Activated naive CD8-positive, alpha-beta T cell treated with anti-CD3 and anti-CD28 coated beads, Interleukin-2, amount 10 ng/mL, durations not matched to agents 7 days and 5 days (primary cell): ENCODE measurements around the gene GTF2H2. TPM values are rescaled to one million over a fixed set of nuclear protein-coding genes. Genes with fewer than 3 reads are reported as not detected.
"Not testable (repeated sequence)": the region's sequence is repeated elsewhere in the genome, so short reads cannot be mapped to it uniquely, and the experiment has no call there.

ENCODE experiments used
- ATAC-seq: fragments of 150-1000 bp; cut with Tn5 transposase; one replicate; pipeline ENCODE4 v1.10.0; 2021; ENCODE audit warnings: low read depth, moderate library complexity
- POLR2A ChIA-PET: fragments of 350-600 bp; sonication (Branson Sonifier 250); formaldehyde crosslinking; loops from one replicate; lab custom pipeline; 2021; ENCODE audit warnings: antibody characterized with exemption; lab: Charles Lee
- DNase-seq: peaks from one replicate; pipeline ENCODE4 v3.0.0; 2021
- H3K27ac Mint-ChIP-seq: one replicate; pipeline ENCODE4 v1.8.0; 2022; ENCODE audit warnings: mild to moderate bottlenecking, mixed read lengths
- H3K27me3 Mint-ChIP-seq: one replicate; pipeline ENCODE4 v1.8.0; 2022; ENCODE audit warnings: mild to moderate bottlenecking, moderate library complexity, mixed read lengths
- H3K36me3 Mint-ChIP-seq: one replicate; pipeline ENCODE4 v1.8.0; 2021; ENCODE audit warnings: mild to moderate bottlenecking, mixed read lengths
- H3K4me1 Mint-ChIP-seq: one replicate; pipeline ENCODE4 v1.8.0; 2021; ENCODE audit warnings: mixed read lengths
- H3K4me3 Mint-ChIP-seq: one replicate; pipeline ENCODE4 v1.8.0; 2022; ENCODE audit warnings: mild to moderate bottlenecking, moderate library complexity, mixed read lengths
- H3K9me3 Mint-ChIP-seq: one replicate; pipeline ENCODE4 v1.8.0; 2021; ENCODE audit warnings: mixed read lengths
- total RNA-seq, 2 experiments: library from RNA; stranded (reverse); gene quantifications; one replicate each; pipeline ENCODE4 v1.2.3, GENCODE V29; 2021

GTF2H2 gene
- total RNA-seq, 2 experiments from 2014 or later, result 26.9 to 28.7 TPM

DNA sequence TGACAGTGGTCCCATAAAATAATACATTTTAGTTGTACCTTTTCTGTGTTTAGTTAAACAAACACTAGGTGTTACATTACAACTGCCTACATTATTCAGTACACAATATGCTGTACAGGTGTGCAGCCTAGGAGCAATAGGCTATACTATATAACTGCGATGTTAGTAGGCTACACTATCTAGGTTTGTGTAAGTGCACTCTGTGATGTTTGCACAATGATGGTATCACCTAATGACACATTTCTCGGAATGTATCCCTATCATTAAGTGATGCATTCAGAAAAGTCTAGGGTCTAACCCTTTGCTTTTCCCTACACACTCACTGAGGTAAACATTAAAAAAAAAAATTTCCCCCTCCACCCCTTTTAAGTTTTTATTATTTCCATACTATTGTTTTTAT is 22.7 kb downstream of the GTF2H2 start:
- DNase-seq, H3K36me3 Mint-ChIP-seq, H3K9me3 Mint-ChIP-seq, ATAC-seq, H3K4me1 Mint-ChIP-seq, POLR2A ChIA-PET, H3K27ac Mint-ChIP-seq, H3K27me3 Mint-ChIP-seq, H3K4me3 Mint-ChIP-seq: not testable (repeated sequence)

DNA sequence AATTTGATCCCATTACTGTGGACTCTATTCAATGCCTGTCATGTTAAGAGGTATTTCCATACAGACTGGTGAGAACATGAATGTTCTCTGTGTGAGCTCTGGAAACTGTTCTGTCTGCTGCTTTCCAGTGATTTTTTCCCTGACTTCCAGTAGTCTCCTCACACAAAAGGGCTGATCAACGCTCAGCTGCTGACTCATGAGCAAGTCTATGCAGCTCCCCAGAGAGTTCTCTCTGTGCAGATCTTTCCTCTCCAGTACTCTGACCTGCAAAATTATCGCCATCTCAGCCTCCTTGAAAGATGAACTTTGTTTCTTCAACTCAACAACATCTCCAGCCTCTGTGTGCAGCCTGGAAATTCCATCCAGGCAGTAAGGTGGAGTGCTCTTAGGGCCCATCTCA is 23.3 kb downstream of the GTF2H2 start:
- H3K27me3 Mint-ChIP-seq, POLR2A ChIA-PET, ATAC-seq, H3K36me3 Mint-ChIP-seq, H3K27ac Mint-ChIP-seq, H3K4me1 Mint-ChIP-seq, H3K4me3 Mint-ChIP-seq, H3K9me3 Mint-ChIP-seq, DNase-seq: not testable (repeated sequence)

DNA sequence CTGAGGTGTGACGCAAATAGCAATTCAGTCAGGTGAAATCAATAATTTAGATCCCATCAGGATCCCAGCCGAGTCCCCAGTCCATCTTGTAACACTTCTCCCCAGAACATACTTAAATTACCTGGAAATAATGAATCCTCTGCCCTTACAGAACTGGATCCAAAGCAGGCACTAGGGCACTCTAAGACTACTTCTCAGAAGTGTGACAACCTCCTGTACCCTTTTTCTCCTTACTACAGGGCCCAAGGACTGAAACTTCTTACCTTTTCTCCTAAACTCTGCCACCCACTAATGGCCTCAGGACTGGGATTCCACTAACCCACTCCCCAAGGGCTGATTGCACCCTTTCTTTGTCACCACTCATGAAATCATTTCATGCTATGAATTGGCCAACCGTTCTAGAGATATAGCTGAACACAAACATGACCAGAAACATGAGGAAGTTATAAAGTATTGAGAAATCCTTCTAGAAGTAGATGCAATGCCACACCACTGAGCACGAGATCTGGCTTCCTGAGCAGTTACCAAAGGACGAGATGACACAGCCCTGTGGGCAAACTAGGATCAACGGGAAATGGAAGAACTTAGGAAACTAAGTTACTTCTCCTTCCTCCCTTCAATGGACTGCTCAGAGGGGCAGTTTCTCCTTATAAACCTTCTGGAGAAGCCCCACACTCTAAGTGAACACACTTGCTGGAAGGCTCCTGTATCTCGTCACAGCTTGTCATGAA is 36.3 kb downstream of the GTF2H2 start:
- DNase-seq, POLR2A ChIA-PET, H3K36me3 Mint-ChIP-seq, H3K27ac Mint-ChIP-seq, H3K9me3 Mint-ChIP-seq, ATAC-seq, H3K4me1 Mint-ChIP-seq, H3K27me3 Mint-ChIP-seq, H3K4me3 Mint-ChIP-seq: not testable (repeated sequence)

- H3K27ac Mint-ChIP-seq, H3K4me3 Mint-ChIP-seq, H3K9me3 Mint-ChIP-seq, H3K36me3 Mint-ChIP-seq, POLR2A ChIA-PET, ATAC-seq, DNase-seq, H3K4me1 Mint-ChIP-seq, H3K27me3 Mint-ChIP-seq: not testable (repeated sequence)
Observed at GRCh38 chr5:71025289-71025953, 42.1 kb downstream of the GTF2H2 start, which contains the start of gene NAIP. Gene NAIP, minus strand, starts transcription at chr5:71025339. Its CDS starts 12,424 bp downstream, at chr5:71012915.

DNA sequence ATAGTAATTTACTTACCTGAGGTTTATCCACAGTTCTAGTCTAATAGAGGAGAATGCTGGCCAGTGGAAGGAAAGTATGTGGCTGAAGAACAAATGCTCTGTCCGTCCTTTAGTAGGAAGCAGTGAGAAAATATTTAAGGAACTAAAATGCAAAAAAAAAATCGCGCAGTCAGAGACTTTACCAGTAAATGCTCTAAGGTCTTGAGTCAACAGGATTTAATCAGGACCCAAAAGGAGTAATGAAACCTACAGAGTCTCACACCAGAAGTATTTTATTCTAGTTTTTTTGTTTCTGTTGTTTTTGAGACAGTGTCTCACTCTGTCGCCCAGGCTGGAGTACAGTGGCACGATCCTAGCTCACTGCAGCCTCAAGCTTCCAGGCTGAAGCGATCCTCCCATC is 46.8 kb downstream of the GTF2H2 start:
- H3K4me3 Mint-ChIP-seq, H3K27me3 Mint-ChIP-seq, H3K36me3 Mint-ChIP-seq, POLR2A ChIA-PET, DNase-seq, H3K27ac Mint-ChIP-seq, H3K4me1 Mint-ChIP-seq, H3K9me3 Mint-ChIP-seq, ATAC-seq: not testable (repeated sequence)

- H3K4me1 Mint-ChIP-seq, POLR2A ChIA-PET, H3K27me3 Mint-ChIP-seq, H3K36me3 Mint-ChIP-seq, H3K9me3 Mint-ChIP-seq, H3K27ac Mint-ChIP-seq, DNase-seq, H3K4me3 Mint-ChIP-seq, ATAC-seq: not testable (repeated sequence)
Observed at GRCh38 chr5:71018376-71019005, 49.0 kb downstream of the GTF2H2 start.

DNA sequence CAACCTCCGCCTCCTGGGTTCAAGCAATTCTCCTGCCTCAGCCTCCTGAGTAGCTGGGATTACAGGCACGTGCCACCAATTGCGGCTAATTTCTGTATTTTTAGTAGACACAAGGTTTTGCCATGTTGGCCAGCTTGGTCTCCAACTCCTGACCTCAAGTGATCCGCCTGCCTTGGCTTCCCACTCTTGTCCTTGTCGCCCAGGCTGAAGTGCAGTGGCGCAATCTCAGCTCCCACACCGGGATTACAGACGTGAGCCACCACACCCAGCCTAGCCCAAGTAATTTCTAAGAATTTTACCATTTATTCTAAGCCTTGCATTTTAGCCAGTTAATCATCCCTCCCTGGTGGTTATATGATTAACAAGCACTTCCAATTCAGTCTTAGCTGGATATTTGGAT is 53.3 kb downstream of the GTF2H2 start:
- Mint-ChIP-seq H3K27ac (no peak overlapping the region), H3K4me3 (no peak overlapping the region)

GRCh38 chr5:71013575-71013974 is 53.9 kb downstream of the GTF2H2 start:
- H3K27me3 Mint-ChIP-seq, result no peaks in the 10 kb centered on the region
- POLR2A ChIA-PET, result no interaction called here
- H3K4me3 Mint-ChIP-seq, result no peak overlapping the region
- H3K36me3 Mint-ChIP-seq, result no peaks in the 10 kb centered on the region
- no peak for ATAC-seq
- H3K27ac Mint-ChIP-seq, result no peak overlapping the region
- no peak for DNase-seq
- H3K4me1 Mint-ChIP-seq, result no peaks in the 10 kb centered on the region
- no peaks in the 10 kb centered on the region for H3K9me3 Mint-ChIP-seq

More for the DNA sequence above, 53.3 kb downstream of the GTF2H2 start:
- ATAC-seq (no peak), DNase-seq (no peak)
- POLR2A ChIA-PET, result no interaction called here
- no peaks in the 10 kb centered on the region for H3K9me3 Mint-ChIP-seq
- no peaks in the 10 kb centered on the region for H3K4me1 Mint-ChIP-seq
- no peaks in the 10 kb centered on the region for H3K36me3 Mint-ChIP-seq
- H3K27me3 Mint-ChIP-seq, result no peaks in the 10 kb centered on the region

- Mint-ChIP-seq H3K4me1 (no peaks in the 10 kb centered on the region), H3K9me3 (no peaks in the 10 kb centered on the region), H3K27ac (no peak overlapping the region), H3K36me3 (no peaks in the 10 kb centered on the region), H3K4me3 (no peak overlapping the region), H3K27me3 (no peaks in the 10 kb centered on the region)
- POLR2A ChIA-PET, result no interaction called here
- DNase-seq (no peak), ATAC-seq (no peak)
Observed at GRCh38 chr5:71011194-71011792, 56.2 kb downstream of the GTF2H2 start.

GRCh38 chr5:71006983-71007382 is 60.5 kb downstream of the GTF2H2 start:
- H3K4me1 Mint-ChIP-seq, H3K4me3 Mint-ChIP-seq, H3K9me3 Mint-ChIP-seq, ATAC-seq, H3K27me3 Mint-ChIP-seq, POLR2A ChIA-PET, H3K27ac Mint-ChIP-seq, H3K36me3 Mint-ChIP-seq, DNase-seq: not testable (repeated sequence)

Other genes starting within 250 kb of the GTF2H2 start
- 1 to 10 TPM; 6.8 to 8.9 TPM for gene SERF1A, start 167.0 kb downstream of the GTF2H2 start, total RNA-seq
- gene SMN1, start 142.6 kb downstream of the GTF2H2 start, total RNA-seq, result 10 to 100 TPM; 38.4 to 46.3 TPM
- gene NAIP, start 42.3 kb downstream of the GTF2H2 start, total RNA-seq, result 10 to 100 TPM in 1 of 2 experiments, 1 to 10 TPM in 1; 8.2 to 10.1 TPM